Hepatocyte (in vitro differentiated cells): ENCODE data around the gene CUBN.

Experiments
- CTCF ChIP-seq: fragments of 200-600 bp; sonication (generic); IDR thresholded peaks from 2 replicates; pipeline ENCODE4 v1.5.1; 2016; ENCODE audit warnings: antibody characterized with exemption, mild to moderate bottlenecking; ENCODE audit not compliant: poor library complexity
- EZH2 ChIP-seq: fragments of 200-600 bp; sonication (generic); IDR thresholded peaks from 2 replicates; pipeline ENCODE4 v1.6.1; 2016; ENCODE audit warnings: antibody characterized with exemption, mild to moderate bottlenecking, borderline replicate concordance
- EZH2phosphoT487 ChIP-seq: fragments of 200-600 bp; sonication (generic); IDR thresholded peaks from one replicate; pipeline ENCODE4 v1.6.1; 2018; ENCODE audit warnings: antibody characterized with exemption, mild to moderate bottlenecking, low read depth, moderate library complexity; ENCODE audit not compliant: unreplicated experiment, severe bottlenecking

GRCh38 chr10:16967866-16968415 is 161.7 kb downstream of the CUBN start:
- TF ChIP-seq CTCF, result no peak
- TF ChIP-seq EZH2, result no peak
- TF ChIP-seq EZH2phosphoT487, result no peak
